Measurements from ENCODE around the gene NFATC3. TPM values are rescaled to one million over a fixed set of nuclear protein-coding genes. Genes with fewer than 3 reads are reported as not detected.

Gene NFATC3
- total and polyA plus RNA-seq, 10 donors, result 12.4 to 89.7 (median 67.2) TPM

DNA sequence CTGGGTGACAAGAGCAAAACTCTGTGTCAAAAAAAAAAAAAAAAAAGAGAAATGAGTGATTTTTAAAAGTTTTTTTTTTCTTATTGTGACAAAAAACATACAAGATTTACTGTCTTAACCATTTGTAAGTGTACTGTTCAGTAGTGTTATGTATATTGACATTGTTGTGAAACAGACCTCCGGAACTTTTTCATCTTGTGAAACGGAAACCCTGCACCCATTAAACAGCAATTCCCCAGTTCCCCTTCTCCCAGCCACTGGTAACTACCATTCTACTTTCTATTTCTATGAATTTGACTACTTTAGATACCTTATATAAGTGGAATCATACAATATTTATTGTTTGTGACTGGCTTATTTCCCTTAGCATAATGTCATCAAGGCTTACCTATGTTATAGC, 43.4 kb upstream of the NFATC3 start:
- WGBS, 5 donors, result 49 to 85% (median 60%) methylated on average over 2 of the region's 2 CpGs
- Histone ChIP-seq H3K36me3 (peaks cover 0 to 70% (median 3%) of the 10 kb centered on the region in 6 donors), H3K27me3 (replicated peaks in 1 of 7) (no peaks in the 10 kb centered on the region), H3K4me1 (peaks cover 15 to 88% (median 59%) of the 10 kb centered on the region in 6 donors), H3K9me3 (no peaks in the 10 kb centered on the region), H3K27ac (peak overlapping the region in 7 of 8 donors; percentile 72 to 90 (median 87)), H3K4me3 (peak overlapping the region in 1 of 8 donors; percentile 63)
- no peak for DNase-seq
- intact Hi-C loops (cut with DNase I; ENCODE audit: low total_unique reads), result loop anchor here (5.0 kb wide), 1 partner anchor 49 kb away; no protein-coding TSS in a partner anchor
- no peak for TF ChIP-seq POLR2A (IDR thresholded peaks at IDR 0.05)
- TF ChIP-seq POLR2AphosphoS5 (IDR thresholded peaks at IDR 0.05), result no peak
- TF ChIP-seq, protein P1, sequence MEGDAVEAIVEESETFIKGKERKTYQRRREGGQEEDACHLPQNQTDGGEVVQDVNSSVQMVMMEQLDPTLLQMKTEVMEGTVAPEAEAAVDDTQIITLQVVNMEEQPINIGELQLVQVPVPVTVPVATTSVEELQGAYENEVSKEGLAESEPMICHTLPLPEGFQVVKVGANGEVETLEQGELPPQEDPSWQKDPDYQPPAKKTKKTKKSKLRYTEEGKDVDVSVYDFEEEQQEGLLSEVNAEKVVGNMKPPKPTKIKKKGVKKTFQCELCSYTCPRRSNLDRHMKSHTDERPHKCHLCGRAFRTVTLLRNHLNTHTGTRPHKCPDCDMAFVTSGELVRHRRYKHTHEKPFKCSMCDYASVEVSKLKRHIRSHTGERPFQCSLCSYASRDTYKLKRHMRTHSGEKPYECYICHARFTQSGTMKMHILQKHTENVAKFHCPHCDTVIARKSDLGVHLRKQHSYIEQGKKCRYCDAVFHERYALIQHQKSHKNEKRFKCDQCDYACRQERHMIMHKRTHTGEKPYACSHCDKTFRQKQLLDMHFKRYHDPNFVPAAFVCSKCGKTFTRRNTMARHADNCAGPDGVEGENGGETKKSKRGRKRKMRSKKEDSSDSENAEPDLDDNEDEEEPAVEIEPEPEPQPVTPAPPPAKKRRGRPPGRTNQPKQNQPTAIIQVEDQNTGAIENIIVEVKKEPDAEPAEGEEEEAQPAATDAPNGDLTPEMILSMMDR (IDR thresholded peaks at IDR 0.05 in 8 of 11, conservative IDR thresholded peaks at IDR 0.05 in 3 of 11), result no peak

DNA sequence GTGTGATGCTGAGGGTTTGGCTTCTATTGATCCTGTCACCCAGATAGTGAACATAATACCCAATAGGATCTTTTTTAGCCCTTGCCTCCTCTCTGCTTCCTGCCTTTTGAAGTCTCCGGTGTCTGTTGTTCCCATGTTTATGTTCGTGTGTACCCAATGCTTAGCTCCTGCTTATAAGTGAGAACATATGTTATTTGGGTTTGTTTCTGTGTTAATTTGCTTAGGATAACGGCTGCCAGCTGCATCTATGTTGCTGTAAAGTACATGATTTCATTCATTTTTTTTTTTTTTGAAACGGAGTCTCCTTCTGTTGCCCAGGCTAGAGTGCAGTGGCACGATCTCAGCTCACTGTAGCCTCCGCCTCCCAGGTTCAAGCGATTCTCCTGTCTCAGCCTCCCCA, 39.1 kb upstream of the NFATC3 start:
- H3K27ac ChIP-seq, result no peak overlapping the region
- H3K27me3 ChIP-seq (replicated peaks in 1 of 7), result no peaks in the 10 kb centered on the region
- H3K4me3 ChIP-seq, result no peak overlapping the region
- 85 to 95% (median 91%) methylated on average over 7 of the region's 7 CpGs for WGBS, 5 donors
- DNase-seq, result no peak
- intact Hi-C loops (cut with DNase I; ENCODE audit: low total_unique reads), result no loop called here
- TF ChIP-seq, protein P1 (IDR thresholded peaks at IDR 0.05 in 8 of 11, conservative IDR thresholded peaks at IDR 0.05 in 3 of 11), result no peak
- TF ChIP-seq POLR2A (IDR thresholded peaks at IDR 0.05) (no peak), POLR2AphosphoS5 (IDR thresholded peaks at IDR 0.05) (no peak)
- H3K4me1 ChIP-seq, result peaks cover 0 to 55% (median 16%) of the 10 kb centered on the region in 6 donors
- no peaks in the 10 kb centered on the region for H3K9me3 ChIP-seq
- H3K36me3 ChIP-seq, result peaks cover 0 to 90% (median 27%) of the 10 kb centered on the region in 6 donors

DNA sequence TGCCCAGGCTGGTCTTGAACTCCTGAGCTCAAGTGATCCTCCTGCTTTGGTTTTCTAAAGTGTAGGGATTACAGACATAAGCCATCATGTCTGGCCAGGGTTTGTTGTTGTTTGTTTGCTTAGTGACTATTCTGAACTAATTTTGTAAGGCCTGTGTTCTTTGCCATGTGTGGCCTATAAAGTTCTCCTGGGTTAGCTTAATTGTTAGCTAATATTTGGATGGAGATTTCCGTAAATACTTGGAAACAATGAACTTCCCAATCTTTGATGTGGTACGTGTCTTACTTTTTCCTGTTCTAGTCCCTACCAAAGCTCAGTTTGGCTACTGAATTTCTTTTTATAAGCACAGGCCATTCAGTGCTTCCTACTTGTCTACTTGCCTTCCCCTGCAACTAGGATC, 37.2 kb upstream of the NFATC3 start:
- WGBS, 5 donors, result 87 to 96% (median 94%) methylated on average over 2 of the region's 2 CpGs
- H3K27me3 ChIP-seq (replicated peaks in 1 of 7), result no peaks in the 10 kb centered on the region
- DNase-seq, result no peak
- no peak overlapping the region for H3K27ac ChIP-seq
- H3K9me3 ChIP-seq, result no peaks in the 10 kb centered on the region
- TF ChIP-seq POLR2A (IDR thresholded peaks at IDR 0.05), result no peak
- TF ChIP-seq, protein P1 (IDR thresholded peaks at IDR 0.05 in 8 of 11, conservative IDR thresholded peaks at IDR 0.05 in 3 of 11), result no peak
- TF ChIP-seq POLR2AphosphoS5 (IDR thresholded peaks at IDR 0.05), result no peak
- no peak overlapping the region for H3K4me3 ChIP-seq
- intact Hi-C loops (cut with DNase I; ENCODE audit: low total_unique reads), result no loop called here
- H3K36me3 ChIP-seq, result peaks cover 0 to 96% (median 43%) of the 10 kb centered on the region in 6 donors
- H3K4me1 ChIP-seq, result peaks cover 0 to 38% (median under 1%) of the 10 kb centered on the region in 6 donors

DNA sequence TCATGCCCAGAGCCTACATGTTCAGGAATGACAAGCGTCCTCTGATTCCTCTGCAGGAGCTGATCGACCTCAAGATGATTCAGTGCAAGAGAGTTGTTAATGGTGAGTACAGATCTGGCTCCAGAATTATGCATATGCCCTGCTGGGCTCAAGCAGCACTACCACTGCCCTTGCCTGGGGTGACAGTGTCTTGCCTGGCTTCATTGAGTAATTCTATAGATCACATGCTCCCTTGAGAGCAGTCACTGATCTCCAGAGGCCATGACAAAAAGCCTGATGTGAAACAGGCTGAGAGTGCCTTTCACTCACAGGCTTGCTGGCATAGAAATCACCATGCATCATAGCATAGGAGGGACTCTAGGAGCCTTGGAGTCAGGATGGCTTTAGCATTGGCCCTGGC, 35.7 kb upstream of the NFATC3 start:
- Histone ChIP-seq H3K4me1 (peaks cover 0 to 35% (median 0%) of the 10 kb centered on the region in 6 donors), H3K36me3 (peaks cover 0 to 100% (median 56%) of the 10 kb centered on the region in 6 donors), H3K27ac (no peak overlapping the region), H3K4me3 (no peak overlapping the region), H3K27me3 (replicated peaks in 1 of 7) (no peaks in the 10 kb centered on the region), H3K9me3 (no peaks in the 10 kb centered on the region)
- intact Hi-C loops (cut with DNase I; ENCODE audit: low total_unique reads), result no loop called here
- WGBS, 5 donors, result 87 to 98% (median 94%) methylated on average over 2 of the region's 2 CpGs
- TF ChIP-seq POLR2AphosphoS5 (IDR thresholded peaks at IDR 0.05) (no peak), POLR2A (IDR thresholded peaks at IDR 0.05) (no peak)
- TF ChIP-seq, protein P1 (IDR thresholded peaks at IDR 0.05 in 8 of 11, conservative IDR thresholded peaks at IDR 0.05 in 3 of 11), result no peak
- DNase-seq, result no peak

All from spleen (tissue), 11 donors.